Heart left ventricle (tissue), 16 donors: ENCODE data around the gene C6orf141. TPM values are rescaled to one million over a fixed set of nuclear protein-coding genes. Genes with fewer than 3 reads are reported as not detected.

Source experiments
- ATAC-seq, 4 donors: fragments of 200-7000 bp; cut with Tn5 transposase; one replicate each; pipeline ENCODE4 v1.9.1; 2020 to 2022; ENCODE audit warnings: moderate library complexity in 4 of 4, mild to moderate bottlenecking in 3 of 4, moderate number of reproducible peaks in 1 of 4
- DNase-seq, 5 donors: peaks; one replicate each; pipeline ENCODE4 v3.0.0-alpha.2; 2020
- H3K27ac ChIP-seq, 12 donors: fragments of 200-600 bp; sonication (generic) in 4 of 12; one replicate each; pipeline versions ENCODE4 v1.5.0 to v1.8.0; 2016 to 2022; ENCODE audit warnings: mild to moderate bottlenecking in 2 of 12
- H3K27me3 ChIP-seq, 9 donors: fragments of 200-600 bp; sonication (generic) in 2 of 9; one replicate each; pipeline versions ENCODE4 v1.5.1 to v1.8.0; 2016 to 2022; ENCODE audit warnings: mild to moderate bottlenecking in 3 of 9
- H3K36me3 ChIP-seq, 9 donors: fragments of 200-600 bp; sonication (generic) in 2 of 9; one replicate each; pipeline versions ENCODE4 v1.5.0 to v1.8.0; 2018 to 2022; ENCODE audit warnings: mild to moderate bottlenecking in 2 of 9
- H3K4me1 ChIP-seq, 12 donors: fragments of 200-600 bp; sonication (generic) in 4 of 12; one replicate each; pipeline versions ENCODE4 v1.5.0 to v1.8.0; 2016 to 2022; ENCODE audit warnings: mild to moderate bottlenecking in 3 of 12
- H3K4me3 ChIP-seq, 12 donors: fragments of 200-600 bp; sonication (generic) in 4 of 12; one replicate each; pipeline versions ENCODE4 v1.5.0 to v1.8.0; 2017 to 2022; ENCODE audit warnings: mild to moderate bottlenecking in 9 of 12, moderate library complexity in 4 of 12
- H3K9me3 ChIP-seq, 12 donors: fragments of 200-600 bp; sonication (generic) in 4 of 12; one replicate each; pipeline versions ENCODE4 v1.5.0 to v1.8.0; 2016 to 2022; ENCODE audit warnings: mild to moderate bottlenecking in 1 of 12
- CTCF ChIP-seq, 12 donors: fragments of 200-600 bp; sonication (generic) in 4 of 12; IDR thresholded peaks; one replicate each; pipeline versions ENCODE4 v1.5.0 to v1.8.0; 2018 to 2022; ENCODE audit warnings: antibody characterized with exemption in 12 of 12, mild to moderate bottlenecking in 5 of 12
- POLR2A ChIP-seq, 2 donors: fragments of 450-650 bp; IDR thresholded peaks; one replicate each; pipeline ENCODE4 v1.6.1; 2017; ENCODE audit warnings: antibody characterized with exemption in 2 of 2, mild to moderate bottlenecking in 2 of 2, moderate library complexity in 2 of 2
- WGBS, 4 donors: extraction: QIAGEN DNeasy Blood & Tissue Kit in 2 of 4; methylation state at CpG; one replicate each; pipeline versions ENCODE4 v1.1.5 to v1.1.7; 2013 to 2018; 5-methylcytosine and 5-hydroxymethylcytosine counted together
- intact Hi-C, 10 donors: fragments of 100-400 bp; cut with DNase I; formaldehyde crosslinking; loops; one replicate each; pipeline versions ENCODE4 v1.11.1 to v1.14.2; 2022
- polyA plus RNA-seq, 2 donors: library from polyadenylated mRNA; stranded (reverse); fragments of 200-250 nt; gene quantifications; one replicate each; pipeline ENCODE4 v1.2.3, GENCODE V29; 2013
- total RNA-seq, 9 donors: library from RNA; depleted of rRNA in 2 of 9; stranded (reverse); fragments of >200 nt in 2 of 9; fragmentation: NEBNext Ultra II Directional in 3 of 9; extraction: Animal tissue kit (Norgen Biotek cat#: 25700) in 3 of 9; gene quantifications; one replicate each; pipeline versions ENCODE4 v1.1.0 to v1.2.4, GENCODE V29; 2016 to 2023
- donor health status: ischemic (EF 13 %, LVEDD 7.1; RV severe dilation, severe dysfunction).
- donor health status: healthy with polysubstance abuse.
- donor health status: DM: no; HTN: yes; CAD: no.
- donor health status: DM: no; HTN: no; CAD: no.
- donor health status: ischemic (EF 25% LVEDD 6.9; RV normal size, moderate dysfunction).
- donor health status: ischemic (EF 25% LVEDD 5.7; RV mildly dilated, moderate dysfunction).
- donor health status: healthy.
- donor health status: DM: yes; HTN: yes; CAD: no.
- donor health status: ischemic (EF 35%, LVEDD 5.7; RV mildly dilated, moderate dysfunction).
- donor health status: nonischemic (EF 11% LVEDD 7.7; RV severe dilation, severe dysfunction).
- donor health status: DM: yes; HTN: yes; CAD: no.
- donor health status: PGD.
- donor health status: ischemic (EF 29% LVEDD 5.4; RV normal size, mild dysfunction).
- donor health status: nonischemic (EF 23%, LVEDD 6.1; RV moderate dilation, normal function).

Gene C6orf141
- total and polyA plus RNA-seq, 11 donors: 0.28 to 1.2 (median 0.51) TPM; not detected in 6

GRCh38 chr6:49523901-49524300, 26.6 kb upstream of the C6orf141 start:
- no peak overlapping the region for H3K27ac ChIP-seq
- H3K4me3 ChIP-seq: no peak overlapping the region
- ATAC-seq (no peak), DNase-seq (no peak)
- TF ChIP-seq POLR2A (IDR thresholded peaks at IDR 0.05) (no peak), CTCF (IDR thresholded peaks at IDR 0.05) (no peak)
- H3K9me3 ChIP-seq: no peaks in the 10 kb centered on the region
- H3K36me3 ChIP-seq: no peaks in the 10 kb centered on the region
- WGBS, 4 donors: 91 to 100% (median 93%) methylated on average over 1 of the region's 1 CpG
- peaks cover 0 to 6% (median 0%) of the 10 kb centered on the region in 9 donors for H3K27me3 ChIP-seq
- no peaks in the 10 kb centered on the region for H3K4me1 ChIP-seq
- intact Hi-C loops: loop anchor here in 1 of 10 donors (10.0 kb wide), 1 partner anchor 71 kb away; no protein-coding TSS in a partner anchor

GRCh38 chr6:49524541-49524940, 25.9 kb upstream of the C6orf141 start:
- TF ChIP-seq CTCF (IDR thresholded peaks at IDR 0.05) (no peak), POLR2A (IDR thresholded peaks at IDR 0.05) (no peak)
- no peak for ATAC-seq
- intact Hi-C loops: loop anchor here in 1 of 10 donors (10.0 kb wide), 1 partner anchor 70 kb away; no protein-coding TSS in a partner anchor
- no peak overlapping the region for H3K27ac ChIP-seq
- H3K4me3 ChIP-seq: no peak overlapping the region
- WGBS, 4 donors: 90 to 91% (median 91%) methylated on average over 7 of the region's 7 CpGs
- no peak for DNase-seq
- no peaks in the 10 kb centered on the region for H3K36me3 ChIP-seq
- H3K27me3 ChIP-seq: peaks cover 0 to 6% (median 0%) of the 10 kb centered on the region in 9 donors
- no peaks in the 10 kb centered on the region for H3K9me3 ChIP-seq
- no peaks in the 10 kb centered on the region for H3K4me1 ChIP-seq

- intact Hi-C loops: loop anchor here in 1 of 10 donors (10.0 kb wide), 1 partner anchor 68 kb away; no protein-coding TSS in a partner anchor
- WGBS, 4 donors: 64 to 72% (median 67%) methylated on average over 12 of the region's 12 CpGs
- Histone ChIP-seq H3K9me3 (no peaks in the 10 kb centered on the region), H3K4me3 (no peak overlapping the region), H3K36me3 (no peaks in the 10 kb centered on the region), H3K27ac (no peak overlapping the region), H3K27me3 (peaks cover 0 to 2% (median 0%) of the 10 kb centered on the region in 9 donors), H3K4me1 (no peaks in the 10 kb centered on the region)
- TF ChIP-seq CTCF (IDR thresholded peaks at IDR 0.05) (no peak), POLR2A (IDR thresholded peaks at IDR 0.05) (no peak)
- ATAC-seq: no peak
- no peak for DNase-seq
Measured at GRCh38 chr6:49526598-49526997, 23.9 kb upstream of the C6orf141 start.

GRCh38 chr6:49527320-49527719, 23.1 kb upstream of the C6orf141 start:
- Histone ChIP-seq H3K4me3 (no peak overlapping the region), H3K9me3 (no peaks in the 10 kb centered on the region), H3K27ac (no peak overlapping the region), H3K27me3 (no peaks in the 10 kb centered on the region), H3K4me1 (no peaks in the 10 kb centered on the region), H3K36me3 (no peaks in the 10 kb centered on the region)
- TF ChIP-seq POLR2A (IDR thresholded peaks at IDR 0.05) (no peak), CTCF (IDR thresholded peaks at IDR 0.05) (no peak)
- intact Hi-C loops: loop anchor here in 1 of 10 donors (10.0 kb wide), 1 partner anchor 67 kb away; no protein-coding TSS in a partner anchor
- 58 to 70% (median 64%) methylated on average over 1 of the region's 1 CpG for WGBS, 4 donors
- DNase-seq (no peak), ATAC-seq (no peak)
